Colonic mucosa (tissue), 4 donors: ENCODE data around the gene AP1G2. TPM values are rescaled to one million over a fixed set of nuclear protein-coding genes. Genes with fewer than 3 reads are reported as not detected.

Experiments
- DNase-seq: peaks from one replicate; pipeline ENCODE4 v3.0.0-alpha.2; 2020
- H3K27ac ChIP-seq: fragments of 200-600 bp; one replicate; pipeline ENCODE4 v1.8.0; 2021
- H3K27me3 ChIP-seq: fragments of 200-600 bp; one replicate; pipeline ENCODE4 v1.8.0; 2021
- H3K36me3 ChIP-seq: fragments of 200-600 bp; one replicate; pipeline ENCODE4 v1.8.0; 2021
- H3K4me1 ChIP-seq: fragments of 200-600 bp; one replicate; pipeline ENCODE4 v1.8.0; 2021; ENCODE audit warnings: mild to moderate bottlenecking
- H3K4me3 ChIP-seq: fragments of 200-600 bp; one replicate; pipeline ENCODE4 v1.8.0; 2021
- H3K9ac ChIP-seq, 2 donors: one replicate each; pipeline ENCODE4 v1.7.0; 2013; ENCODE audit warnings: control low read depth in 2 of 2, low read depth in 2 of 2, low read length in 2 of 2
- H3K9me3 ChIP-seq: fragments of 200-600 bp; one replicate; pipeline ENCODE4 v1.8.0; 2021
- intact Hi-C: fragments of 100-400 bp; cut with DNase I; formaldehyde crosslinking; loops from one replicate; pipeline ENCODE4 v1.14.1; 2022
- total RNA-seq, 2 donors: library from RNA; stranded (reverse); fragmentation: NEBNext Ultra II Directional in 1 of 2; extraction: Animal tissue kit (Norgen Biotek cat#: 25700) in 1 of 2; gene quantifications; one replicate each; pipeline ENCODE4 v1.2.1, GENCODE V29; 2021
- TF ChIP-seq, protein P1 (sequence below): fragments of 200-600 bp; IDR thresholded peaks from one replicate; pipeline ENCODE4 v1.8.0; 2022; ENCODE audit warnings: antibody characterized with exemption, mild to moderate bottlenecking
- donor health status: healthy.
- donor health status: DM: no; HTN: no; CAD: no.
- donor health status: DM: no; HTN: no; CAD: no.

The AP1G2 gene
- total RNA-seq, 2 donors from 2014 or later: 154 to 214 TPM

DNA sequence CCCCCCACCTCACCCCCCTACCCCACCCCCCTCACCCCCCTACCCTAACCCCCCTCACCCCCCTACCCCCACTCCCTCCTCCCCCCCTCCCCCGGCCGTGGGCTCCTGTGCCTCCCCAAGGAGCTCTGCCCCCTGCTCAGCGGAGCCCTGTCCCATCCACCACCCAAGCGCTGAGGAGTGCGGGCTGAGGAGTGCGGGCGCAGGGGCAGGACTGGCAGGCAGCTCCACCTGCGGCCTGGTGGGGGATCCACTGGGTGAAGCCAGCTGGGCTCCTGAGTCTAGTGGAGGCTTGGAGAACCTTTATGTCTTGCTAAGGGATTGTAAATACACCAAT, 13.3 kb upstream of the AP1G2 start:
- H3K36me3 ChIP-seq: no peaks in the 10 kb centered on the region
- H3K9me3 ChIP-seq: no peaks in the 10 kb centered on the region
- H3K4me3 ChIP-seq: no peak overlapping the region
- peaks cover 18% of the 10 kb centered on the region for H3K27me3 ChIP-seq
- H3K27ac ChIP-seq: no peak overlapping the region
- TF ChIP-seq, protein P1, sequence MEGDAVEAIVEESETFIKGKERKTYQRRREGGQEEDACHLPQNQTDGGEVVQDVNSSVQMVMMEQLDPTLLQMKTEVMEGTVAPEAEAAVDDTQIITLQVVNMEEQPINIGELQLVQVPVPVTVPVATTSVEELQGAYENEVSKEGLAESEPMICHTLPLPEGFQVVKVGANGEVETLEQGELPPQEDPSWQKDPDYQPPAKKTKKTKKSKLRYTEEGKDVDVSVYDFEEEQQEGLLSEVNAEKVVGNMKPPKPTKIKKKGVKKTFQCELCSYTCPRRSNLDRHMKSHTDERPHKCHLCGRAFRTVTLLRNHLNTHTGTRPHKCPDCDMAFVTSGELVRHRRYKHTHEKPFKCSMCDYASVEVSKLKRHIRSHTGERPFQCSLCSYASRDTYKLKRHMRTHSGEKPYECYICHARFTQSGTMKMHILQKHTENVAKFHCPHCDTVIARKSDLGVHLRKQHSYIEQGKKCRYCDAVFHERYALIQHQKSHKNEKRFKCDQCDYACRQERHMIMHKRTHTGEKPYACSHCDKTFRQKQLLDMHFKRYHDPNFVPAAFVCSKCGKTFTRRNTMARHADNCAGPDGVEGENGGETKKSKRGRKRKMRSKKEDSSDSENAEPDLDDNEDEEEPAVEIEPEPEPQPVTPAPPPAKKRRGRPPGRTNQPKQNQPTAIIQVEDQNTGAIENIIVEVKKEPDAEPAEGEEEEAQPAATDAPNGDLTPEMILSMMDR: no peak
- DNase-seq: peak; percentile 9
- intact Hi-C loops: loop anchor here (10.0 kb wide), 1 partner anchor 144 kb away; no protein-coding TSS in a partner anchor
- H3K9ac ChIP-seq: no peak overlapping the region
- peaks cover 3% of the 10 kb centered on the region for H3K4me1 ChIP-seq

GRCh38 chr14:23580152-23580926, 12.7 kb upstream of the AP1G2 start:
- no peaks in the 10 kb centered on the region for H3K36me3 ChIP-seq
- no peak overlapping the region for H3K4me3 ChIP-seq
- peak; percentile 11 for DNase-seq
- H3K9me3 ChIP-seq: no peaks in the 10 kb centered on the region
- H3K4me1 ChIP-seq: peaks cover 3% of the 10 kb centered on the region
- intact Hi-C loops: loop anchor here (10.0 kb wide), 1 partner anchor 144 kb away; no protein-coding TSS in a partner anchor
- peaks cover 24% of the 10 kb centered on the region for H3K27me3 ChIP-seq
- H3K27ac ChIP-seq: no peak overlapping the region
- TF ChIP-seq, protein P1: no peak
- no peak overlapping the region for H3K9ac ChIP-seq

GRCh38 chr14:23579739-23580138, 12.1 kb upstream of the AP1G2 start:
- no peak overlapping the region for H3K9ac ChIP-seq
- DNase-seq: no peak
- no peak overlapping the region for H3K27ac ChIP-seq
- no peaks in the 10 kb centered on the region for H3K9me3 ChIP-seq
- H3K4me3 ChIP-seq: no peak overlapping the region
- TF ChIP-seq, protein P1: no peak
- peaks cover 27% of the 10 kb centered on the region for H3K27me3 ChIP-seq
- intact Hi-C loops: loop anchor here (10.0 kb wide), 1 partner anchor 145 kb away; no protein-coding TSS in a partner anchor
- H3K4me1 ChIP-seq: peaks cover 3% of the 10 kb centered on the region
- no peaks in the 10 kb centered on the region for H3K36me3 ChIP-seq

DNA sequence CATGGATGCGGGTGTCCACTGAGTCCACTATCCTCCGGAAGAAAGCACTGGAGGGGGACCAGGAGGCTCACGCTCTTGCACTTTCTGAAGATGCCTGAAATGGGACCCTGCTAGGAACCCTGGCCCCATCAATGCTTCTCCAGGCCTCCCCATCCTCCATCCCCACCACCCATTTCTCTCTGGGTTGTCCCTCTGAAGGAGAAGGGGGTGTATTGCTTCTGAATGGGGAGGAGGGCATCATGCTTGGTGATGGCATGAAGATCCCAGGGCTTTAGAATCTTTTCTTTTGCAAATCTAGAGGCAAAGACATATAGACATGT, 11.7 kb upstream of the AP1G2 start:
- H3K4me3 ChIP-seq: no peak overlapping the region
- peaks cover 3% of the 10 kb centered on the region for H3K4me1 ChIP-seq
- intact Hi-C loops: no loop called here
- no peaks in the 10 kb centered on the region for H3K9me3 ChIP-seq
- no peaks in the 10 kb centered on the region for H3K36me3 ChIP-seq
- peaks cover 27% of the 10 kb centered on the region for H3K27me3 ChIP-seq
- H3K9ac ChIP-seq: no peak overlapping the region
- TF ChIP-seq, protein P1: no peak
- DNase-seq: no peak
- no peak overlapping the region for H3K27ac ChIP-seq

DNA sequence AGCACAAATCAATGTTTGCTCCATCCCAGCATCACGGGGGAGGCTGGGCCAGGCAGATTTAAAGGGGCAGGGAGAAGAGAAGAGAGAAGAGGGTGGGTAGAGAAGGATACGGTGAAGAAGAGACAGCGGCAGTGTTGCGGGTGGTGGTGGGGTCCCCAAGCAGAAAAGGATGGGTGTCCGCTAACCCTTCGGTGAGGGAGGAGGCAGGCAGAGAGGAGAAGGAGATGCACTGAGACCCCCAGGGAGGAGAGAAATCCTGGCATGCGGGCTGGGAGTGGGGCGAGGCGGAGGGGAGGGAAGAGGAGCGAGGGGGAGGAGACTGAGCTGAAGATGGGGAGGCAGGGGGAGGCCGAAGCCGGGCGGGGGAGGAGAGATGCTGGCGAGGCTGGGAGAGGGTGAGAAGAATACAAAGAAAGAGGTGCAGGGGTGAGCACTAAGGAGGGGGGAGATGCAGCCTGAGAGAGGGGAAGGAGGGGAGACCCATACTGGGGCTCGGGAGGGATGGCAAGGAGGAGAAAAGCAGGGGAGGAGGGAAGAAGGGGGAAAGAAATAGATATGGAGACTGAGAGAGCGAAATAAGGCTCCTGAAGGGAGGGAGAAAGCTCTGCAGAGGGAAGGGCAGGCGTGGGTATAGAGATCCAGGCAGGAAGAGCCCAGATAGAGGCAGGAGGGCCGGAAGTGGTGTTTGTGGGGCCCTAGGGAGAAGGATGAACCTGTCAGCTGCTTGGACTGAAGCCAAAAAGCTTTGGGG, 11.1 kb upstream of the AP1G2 start, which contains the start of gene JPH4:
TSS of gene JPH4 (minus strand) at position 231 of the 751 bp plus-strand sequence. CDS start 1,337 bp downstream, outside the sequence.
- H3K9me3 ChIP-seq: no peaks in the 10 kb centered on the region
- no peak within 1 kb of the TSS for H3K4me3 ChIP-seq
- H3K4me1 ChIP-seq: peaks cover 3% of the 10 kb centered on the region
- no peak within 1 kb of the TSS for H3K9ac ChIP-seq
- H3K36me3 ChIP-seq: no peaks in the 10 kb centered on the region
- H3K27me3 ChIP-seq: peaks cover 27% of the 10 kb centered on the region
- H3K27ac ChIP-seq: no peak within 1 kb of the TSS
- intact Hi-C loops: no loop called here
- no peak for DNase-seq
- TF ChIP-seq, protein P1: no peak
